Stomach (tissue), 4 donors: ENCODE results near the gene HTT.

ENCODE experiments used
- CTCF ChIP-seq, 7 experiments: fragments of 450-650 bp in 4 of 7; fragments of 200-600 bp in 3 of 7; sonication (generic) in 3 of 7; IDR thresholded peaks; one replicate each; pipeline ENCODE4 v1.5.1; 2016 to 2019; ENCODE audit warnings: antibody characterized with exemption in 7 of 7, control low read depth in 2 of 7, mild to moderate bottlenecking in 1 of 7
- POLR2A ChIP-seq, 4 donors: fragments of 450-650 bp; IDR thresholded peaks; one replicate each; pipeline ENCODE4 v1.6.1; 2016; ENCODE audit warnings: antibody characterized with exemption in 4 of 4, control low read depth in 2 of 4, mild to moderate bottlenecking in 1 of 4, moderate library complexity in 1 of 4
- POLR2AphosphoS5 ChIP-seq, 3 donors: sonication (generic); formaldehyde crosslinking; IDR thresholded peaks; one replicate each; pipeline ENCODE4 v1.6.1; 2016; ENCODE audit warnings: antibody characterized with exemption in 3 of 3

GRCh38 chr4:3225936-3226335, 151.5 kb downstream of the HTT start:
- TF ChIP-seq CTCF (IDR thresholded peaks at IDR 0.05), result no peak
- no peak for TF ChIP-seq POLR2A (IDR thresholded peaks at IDR 0.05)
- no peak for TF ChIP-seq POLR2AphosphoS5 (IDR thresholded peaks at IDR 0.05)
